ENCODE results near the gene KPNA1. TPM values are rescaled to one million over a fixed set of nuclear protein-coding genes. Genes with fewer than 3 reads are reported as not detected.

The KPNA1 gene
- polyA plus RNA-seq, 3 donors = 18.0 to 41.2 (median 38.5) TPM

- WGBS (ENCODE audit: insufficient coverage) = 100% methylated on average over 2 of the region's 4 CpGs
- Histone ChIP-seq H3K4me3 (replicated peaks in 1 of 3; ENCODE audit: low read depth in 2 of 3, low read length in 3 of 3) (no peak overlapping the region), H3K27ac (ENCODE audit: low read depth in 1 of 2, low read length in 2 of 2) (no peak overlapping the region), H3K79me2 (ENCODE audit: insufficient read depth, low read length) (peaks cover 9% of the 10 kb centered on the region), H3K27me3 (ENCODE audit: control insufficient read depth in 2 of 2, insufficient read depth in 2 of 2, low read length in 2 of 2) (no peaks in the 10 kb centered on the region), H3K4me2 (replicated peaks; ENCODE audit: extremely low read depth, low read length, poor library complexity, severe bottlenecking) (no peak overlapping the region), H3K9ac (ENCODE audit: insufficient read depth, low read length, poor library complexity, severe bottlenecking) (no peak overlapping the region), H4K20me1 (ENCODE audit: insufficient read depth, low read length) (no peaks in the 10 kb centered on the region), H3K9me3 (replicated peaks in 1 of 2; ENCODE audit: control insufficient read depth in 1 of 2, insufficient read depth in 1 of 2, low read length in 2 of 2) (no peaks in the 10 kb centered on the region), H3K36me3 (replicated peaks in 1 of 2; ENCODE audit: control insufficient read depth in 1 of 2, insufficient read depth in 2 of 2, low read length in 2 of 2) (peaks cover 8 to 31% of the 10 kb centered on the region in 2 donors), H3K4me1 (ENCODE audit: control insufficient read depth in 1 of 2, insufficient read depth in 2 of 2, low read length in 2 of 2) (peaks cover 20 to 22% of the 10 kb centered on the region in 2 donors), H2AFZ (ENCODE audit: insufficient read depth, low read depth, low read length, poor library complexity, severe bottlenecking) (no peak overlapping the region)
- Mint-ChIP-seq H3K27ac (no peak overlapping the region), H3K4me3 (no peak overlapping the region), H3K36me3 (peaks cover 26 to 33% of the 10 kb centered on the region in 2 donors), H3K4me1 (peaks cover 27% of the 10 kb centered on the region), H3K27me3 (ENCODE audit: low read depth in 3 of 3) (peaks cover 0 to 2% (median 0%) of the 10 kb centered on the region in 3 donors), H3K9me3 (peaks cover 0 to 2% (median 0%) of the 10 kb centered on the region in 7 donors)
- intact Hi-C loops (cut with micrococcal nuclease) = no loop called here
- no peak for TF ChIP-seq CTCF (IDR thresholded peaks at IDR 0.05)
- no peak for DNase-seq
These were observed 108.5 kb downstream of the KPNA1 start for GRCh38 chr3:122406198-122406597.

DNA sequence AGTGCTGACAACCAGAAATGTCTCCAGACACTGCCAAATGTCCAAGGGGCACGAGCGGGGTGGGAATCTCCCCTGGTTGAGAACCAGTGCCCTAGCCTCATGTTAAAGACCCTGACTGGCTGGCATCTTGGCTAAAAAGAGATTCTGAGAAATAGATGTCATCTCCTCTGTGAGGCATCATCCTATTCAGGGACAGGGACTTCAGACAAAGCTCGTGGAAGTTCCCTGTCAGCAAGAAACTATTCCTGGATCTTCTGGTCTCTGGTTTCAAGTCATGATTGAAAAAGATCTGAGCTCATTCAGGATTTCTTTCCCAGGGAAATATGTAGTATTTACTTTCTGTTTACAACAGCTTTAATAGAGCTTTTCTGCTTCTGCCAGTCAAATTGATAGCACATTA is 109.7 kb downstream of the KPNA1 start:
- H3K4me3 Mint-ChIP-seq = no peak overlapping the region
- peaks cover 0 to 2% (median 0%) of the 10 kb centered on the region in 7 donors for H3K9me3 Mint-ChIP-seq
- TF ChIP-seq CTCF (IDR thresholded peaks at IDR 0.05) = no peak
- H3K79me2 ChIP-seq (ENCODE audit: insufficient read depth, low read length) = no peaks in the 10 kb centered on the region
- no peak overlapping the region for H3K4me3 ChIP-seq (replicated peaks in 1 of 3; ENCODE audit: low read depth in 2 of 3, low read length in 3 of 3)
- no peak overlapping the region for H3K4me2 ChIP-seq (replicated peaks; ENCODE audit: extremely low read depth, low read length, poor library complexity, severe bottlenecking)
- no peak overlapping the region for H3K27ac ChIP-seq (ENCODE audit: low read depth in 1 of 2, low read length in 2 of 2)
- no peak overlapping the region for H2AFZ ChIP-seq (ENCODE audit: insufficient read depth, low read depth, low read length, poor library complexity, severe bottlenecking)
- H3K4me1 Mint-ChIP-seq = peaks cover 18% of the 10 kb centered on the region
- no peak overlapping the region for H3K27ac Mint-ChIP-seq
- peaks cover 0 to 2% (median 0%) of the 10 kb centered on the region in 3 donors for H3K27me3 Mint-ChIP-seq (ENCODE audit: low read depth in 3 of 3)
- no peaks in the 10 kb centered on the region for H3K9me3 ChIP-seq (replicated peaks in 1 of 2; ENCODE audit: control insufficient read depth in 1 of 2, insufficient read depth in 1 of 2, low read length in 2 of 2)
- intact Hi-C loops (cut with micrococcal nuclease) = no loop called here
- H4K20me1 ChIP-seq (ENCODE audit: insufficient read depth, low read length) = no peaks in the 10 kb centered on the region
- WGBS (ENCODE audit: insufficient coverage) = 83% methylated on average over 2 of the region's 3 CpGs
- peaks cover 6 to 31% of the 10 kb centered on the region in 2 donors for H3K36me3 ChIP-seq (replicated peaks in 1 of 2; ENCODE audit: control insufficient read depth in 1 of 2, insufficient read depth in 2 of 2, low read length in 2 of 2)
- peaks cover 17 to 19% of the 10 kb centered on the region in 2 donors for H3K4me1 ChIP-seq (ENCODE audit: control insufficient read depth in 1 of 2, insufficient read depth in 2 of 2, low read length in 2 of 2)
- no peak for DNase-seq
- peaks cover 26 to 31% of the 10 kb centered on the region in 2 donors for H3K36me3 Mint-ChIP-seq
- H3K27me3 ChIP-seq (ENCODE audit: control insufficient read depth in 2 of 2, insufficient read depth in 2 of 2, low read length in 2 of 2) = no peaks in the 10 kb centered on the region
- no peak overlapping the region for H3K9ac ChIP-seq (ENCODE audit: insufficient read depth, low read length, poor library complexity, severe bottlenecking)
